Stimulated activated CD8-positive, alpha-beta memory T cell treated with anti-CD3 and anti-CD28 coated beads, Interleukin-7, amount 100 ng/mL, for 4 hours (primary cell): ENCODE measurements around the gene C1orf159.

Source experiments
- DNase-seq, 2 donors: peaks; one replicate each; pipeline ENCODE4 v3.0.0-alpha.2; 2020; ENCODE audit warnings: low read depth in 2 of 2

The C1orf159 gene

DNA sequence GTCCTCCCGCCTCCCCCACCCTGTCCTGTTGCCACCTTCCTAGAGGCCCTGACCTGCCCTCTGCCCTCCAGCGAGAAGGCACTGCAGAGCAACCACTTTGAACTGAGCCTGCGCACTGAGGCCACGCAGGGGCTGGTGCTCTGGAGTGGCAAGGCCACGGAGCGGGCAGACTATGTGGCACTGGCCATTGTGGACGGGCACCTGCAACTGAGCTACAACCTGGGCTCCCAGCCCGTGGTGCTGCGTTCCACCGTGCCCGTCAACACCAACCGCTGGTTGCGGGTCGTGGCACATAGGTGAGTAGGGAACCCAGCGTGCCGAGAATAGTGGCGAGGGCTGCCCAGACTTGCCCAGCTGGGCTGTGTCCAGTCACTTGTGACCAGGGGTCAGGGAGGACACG is 62.2 kb downstream of the C1orf159 start:
- no peak for DNase-seq

- DNase-seq, result no peak
These were observed 62.9 kb downstream of the C1orf159 start for GRCh38 chr1:1053022-1053421.

GRCh38 chr1:1052003-1052840 is 63.7 kb downstream of the C1orf159 start:
- DNase-seq, result no peak

DNA sequence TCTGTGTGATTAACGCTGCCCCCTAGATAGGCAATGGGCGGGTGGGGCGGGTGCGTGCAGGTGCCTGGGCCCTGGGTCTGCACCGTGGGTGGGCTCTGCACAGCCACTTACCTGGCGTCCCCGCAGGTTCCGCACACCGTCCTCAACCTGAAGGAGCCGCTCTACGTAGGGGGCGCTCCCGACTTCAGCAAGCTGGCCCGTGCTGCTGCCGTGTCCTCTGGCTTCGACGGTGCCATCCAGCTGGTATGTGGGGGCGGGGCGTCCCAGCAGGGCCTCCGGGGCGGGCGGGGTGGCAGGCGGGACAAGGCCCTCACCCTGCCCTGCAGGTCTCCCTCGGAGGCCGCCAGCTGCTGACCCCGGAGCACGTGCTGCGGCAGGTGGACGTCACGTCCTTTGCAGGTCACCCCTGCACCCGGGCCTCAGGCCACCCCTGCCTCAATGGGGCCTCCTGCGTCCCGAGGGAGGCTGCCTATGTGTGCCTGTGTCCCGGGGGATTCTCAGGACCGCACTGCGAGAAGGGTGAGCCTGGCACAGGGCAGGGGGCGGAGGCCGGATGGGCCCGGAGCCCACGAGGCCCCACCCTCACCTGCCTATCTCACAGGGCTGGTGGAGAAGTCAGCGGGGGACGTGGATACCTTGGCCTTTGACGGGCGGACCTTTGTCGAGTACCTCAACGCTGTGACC is 64.6 kb downstream of the C1orf159 start:
- DNase-seq, result no peak

DNA sequence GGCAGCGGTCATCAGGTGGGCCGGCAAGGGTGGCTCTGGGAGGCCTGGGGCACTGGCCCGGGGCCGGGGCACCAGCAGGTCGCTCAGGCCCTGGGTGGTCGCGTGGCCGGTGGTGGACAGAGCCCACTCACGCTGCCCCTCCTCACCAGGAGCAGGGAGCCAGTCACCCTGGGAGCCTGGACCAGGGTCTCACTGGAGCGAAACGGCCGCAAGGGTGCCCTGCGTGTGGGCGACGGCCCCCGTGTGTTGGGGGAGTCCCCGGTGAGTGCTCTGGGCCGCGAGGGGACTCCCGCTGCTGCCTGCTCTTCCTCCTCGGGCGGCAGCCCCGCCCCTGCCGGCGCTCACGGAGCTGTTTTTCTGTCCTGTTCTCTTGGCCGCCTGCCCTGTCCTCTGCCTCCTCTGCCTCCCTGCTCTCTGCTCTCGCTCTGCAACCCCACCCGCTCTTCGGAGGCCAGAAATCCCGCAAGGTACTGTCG is 65.3 kb downstream of the C1orf159 start:
- DNase-seq, result no peak

DNA sequence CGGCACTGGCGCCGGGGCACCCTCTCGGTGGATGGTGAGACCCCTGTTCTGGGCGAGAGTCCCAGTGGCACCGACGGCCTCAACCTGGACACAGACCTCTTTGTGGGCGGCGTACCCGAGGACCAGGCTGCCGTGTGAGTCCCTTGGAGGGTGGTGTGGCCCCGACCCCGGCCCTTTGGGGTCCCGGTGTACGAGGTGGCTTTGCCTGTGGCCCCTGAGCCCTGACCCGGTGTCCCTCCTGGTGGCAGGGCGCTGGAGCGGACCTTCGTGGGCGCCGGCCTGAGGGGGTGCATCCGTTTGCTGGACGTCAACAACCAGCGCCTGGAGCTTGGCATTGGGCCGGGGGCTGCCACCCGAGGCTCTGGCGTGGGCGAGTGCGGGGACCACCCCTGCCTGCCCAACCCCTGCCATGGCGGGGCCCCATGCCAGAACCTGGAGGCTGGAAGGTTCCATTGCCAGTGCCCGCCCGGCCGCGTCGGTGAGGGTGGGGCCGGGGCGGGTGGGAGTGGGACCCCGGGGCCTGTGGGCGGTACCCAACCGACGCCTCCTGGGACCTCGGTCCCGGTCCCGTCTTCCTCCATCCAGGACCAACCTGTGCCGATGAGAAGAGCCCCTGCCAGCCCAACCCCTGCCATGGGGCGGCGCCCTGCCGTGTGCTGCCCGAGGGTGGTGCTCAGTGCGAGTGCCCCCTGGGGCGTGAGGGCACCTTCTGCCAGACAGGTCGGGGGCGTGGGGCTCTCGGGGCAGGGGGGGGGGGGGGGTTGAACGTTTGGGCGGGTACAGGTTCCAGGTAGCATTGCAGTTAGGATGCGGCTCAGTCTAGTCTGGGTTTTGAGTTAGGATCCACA is 66.3 kb downstream of the C1orf159 start:
- no peak for DNase-seq

DNA sequence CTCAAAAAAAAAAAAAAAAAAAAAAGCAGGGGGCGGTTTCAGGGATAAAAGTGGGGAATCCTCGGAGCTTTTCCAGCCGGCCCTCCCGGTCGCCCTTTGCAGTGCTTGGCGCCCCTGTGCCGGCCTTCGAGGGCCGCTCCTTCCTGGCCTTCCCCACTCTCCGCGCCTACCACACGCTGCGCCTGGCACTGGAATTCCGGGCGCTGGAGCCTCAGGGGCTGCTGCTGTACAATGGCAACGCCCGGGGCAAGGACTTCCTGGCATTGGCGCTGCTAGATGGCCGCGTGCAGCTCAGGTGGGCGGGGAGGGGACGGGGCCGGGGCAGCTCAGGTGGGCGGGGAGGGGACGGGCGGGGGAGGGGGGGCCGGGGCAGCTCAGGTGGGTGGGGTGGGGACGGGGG is 67.1 kb downstream of the C1orf159 start:
- DNase-seq, result no peak

- DNase-seq, result no peak
These were observed 67.9 kb downstream of the C1orf159 start for GRCh38 chr1:1047963-1048362.

- no peak for DNase-seq
These were observed 68.5 kb downstream of the C1orf159 start for GRCh38 chr1:1047407-1047806.

- DNase-seq, result no peak
These were observed 69.1 kb downstream of the C1orf159 start for GRCh38 chr1:1046767-1047166.

GRCh38 chr1:1046243-1046642 is 69.6 kb downstream of the C1orf159 start:
- DNase-seq, result no peak

GRCh38 chr1:1045129-1045528 is 70.8 kb downstream of the C1orf159 start:
- DNase-seq, result no peak

DNA sequence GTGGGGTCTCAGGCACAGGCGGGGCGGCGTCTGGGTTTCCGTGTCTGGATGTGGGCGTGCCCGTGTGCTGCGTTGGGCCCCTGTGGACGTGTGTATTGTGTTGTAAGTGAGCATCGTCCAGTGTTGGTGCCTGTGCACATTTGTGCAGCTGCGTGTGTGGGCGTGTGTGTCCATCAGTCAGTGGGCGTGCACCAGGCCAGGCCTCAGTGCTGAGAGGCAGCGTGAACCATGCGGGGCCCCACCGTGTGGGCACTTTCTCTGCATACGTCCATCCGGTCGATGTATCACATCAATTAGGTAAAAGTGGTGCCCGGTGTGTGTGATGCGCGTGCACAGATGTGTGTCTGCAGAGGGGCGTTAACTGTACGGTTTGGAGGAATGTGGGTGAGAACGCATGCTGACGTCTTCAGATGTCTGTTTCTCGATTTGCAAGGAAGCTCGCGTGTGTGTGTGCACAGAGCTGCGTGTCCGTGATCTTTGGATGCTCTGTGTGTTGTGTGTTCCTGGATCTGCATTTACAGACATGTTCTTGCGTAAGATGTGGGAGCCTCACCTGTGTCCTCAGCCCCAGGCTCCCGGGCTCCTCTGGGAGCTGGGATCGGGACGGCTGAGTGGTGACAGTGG is 71.3 kb downstream of the C1orf159 start:
- DNase-seq, result no peak

GRCh38 chr1:1043921-1044320 is 72.0 kb downstream of the C1orf159 start:
- no peak for DNase-seq

DNA sequence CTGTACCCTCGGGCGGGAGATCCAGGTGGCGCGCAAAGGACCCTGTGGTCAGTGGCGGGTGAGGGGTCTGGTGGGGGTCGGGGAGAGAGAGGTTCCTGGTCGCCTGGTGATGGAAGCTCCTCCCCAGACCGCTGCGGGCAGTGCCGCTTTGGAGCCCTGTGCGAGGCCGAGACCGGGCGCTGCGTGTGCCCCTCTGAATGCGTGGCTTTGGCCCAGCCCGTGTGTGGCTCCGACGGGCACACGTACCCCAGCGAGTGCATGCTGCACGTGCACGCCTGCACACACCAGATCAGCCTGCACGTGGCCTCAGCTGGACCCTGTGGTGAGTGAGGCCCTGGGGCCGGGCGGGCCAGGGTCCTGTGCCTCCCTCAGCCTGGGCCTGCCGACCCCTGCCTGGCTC is 72.5 kb downstream of the C1orf159 start:
- no peak for DNase-seq

DNA sequence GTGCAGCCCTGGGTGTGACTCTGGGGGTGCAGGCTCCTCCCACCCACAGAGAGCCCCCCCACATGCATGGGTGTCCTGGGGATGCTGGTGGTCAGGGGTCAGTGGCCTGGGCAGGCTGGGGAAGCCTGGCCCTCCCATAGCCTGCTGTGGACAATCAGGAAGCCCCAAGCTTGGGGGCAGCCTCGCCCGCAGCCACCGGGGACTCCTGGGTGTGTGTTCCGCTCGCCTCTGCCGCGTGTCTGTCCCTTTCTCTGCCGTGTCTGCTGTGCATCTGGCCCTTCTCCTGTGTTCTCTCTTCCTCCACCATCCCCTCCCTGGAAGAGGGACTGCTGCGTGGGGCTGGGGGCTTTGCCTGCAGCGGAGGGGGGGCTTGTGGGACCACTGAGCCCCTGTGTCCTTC is 73.1 kb downstream of the C1orf159 start:
- no peak for DNase-seq

- DNase-seq, result no peak
These were observed 74.0 kb downstream of the C1orf159 start for GRCh38 chr1:1041873-1042272.

GRCh38 chr1:1041092-1041523 is 74.8 kb downstream of the C1orf159 start:
- DNase-seq, result no peak

DNA sequence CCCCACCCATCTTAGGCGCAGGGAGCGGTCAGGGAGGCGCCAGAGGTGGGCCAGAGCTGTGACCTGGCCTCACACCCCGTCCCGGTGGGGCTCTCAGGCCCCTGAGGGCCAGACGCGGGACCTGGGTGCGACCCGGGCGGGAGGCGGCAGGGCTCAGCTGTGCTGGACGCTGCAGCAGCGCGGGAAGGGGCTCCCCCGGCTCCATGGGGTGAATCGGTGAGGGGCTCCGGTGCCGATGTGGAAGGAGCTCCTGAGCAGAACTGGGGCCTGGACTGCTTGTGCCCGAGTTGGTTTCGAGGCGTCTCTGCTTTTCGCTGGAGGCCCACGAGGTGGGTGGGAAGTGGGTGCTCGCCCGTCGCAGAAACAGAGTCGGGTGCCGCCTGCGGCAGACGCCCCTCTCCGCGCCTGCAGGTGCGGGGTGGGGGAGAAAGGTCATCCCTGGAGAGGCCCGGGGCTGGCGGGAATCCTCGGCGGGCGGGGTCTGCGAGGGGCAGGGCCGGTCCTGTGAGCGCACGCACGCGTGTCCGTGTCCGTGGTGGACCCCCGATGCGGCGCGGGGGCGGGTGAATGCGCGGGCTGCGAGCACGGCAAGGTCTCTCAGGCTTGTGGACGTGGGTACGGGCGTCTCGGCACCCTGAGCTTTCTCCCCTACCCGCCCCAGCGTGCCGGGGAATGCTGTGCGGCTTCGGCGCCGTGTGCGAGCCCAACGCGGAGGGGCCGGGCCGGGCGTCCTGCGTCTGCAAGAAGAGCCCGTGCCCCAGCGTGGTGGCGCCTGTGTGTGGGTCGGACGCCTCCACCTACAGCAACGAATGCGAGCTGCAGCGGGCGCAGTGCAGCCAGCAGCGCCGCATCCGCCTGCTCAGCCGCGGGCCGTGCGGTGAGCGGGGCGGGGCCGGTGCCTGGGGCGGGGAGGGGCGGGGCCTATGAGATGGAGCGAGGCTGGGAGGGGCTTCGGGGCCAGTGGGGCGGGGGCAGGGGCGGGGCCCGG is 75.6 kb downstream of the C1orf159 start:
- DNase-seq, result peak; percentile 33 to 74

- DNase-seq, result no peak
These were observed 76.6 kb downstream of the C1orf159 start for GRCh38 chr1:1039145-1039910.
